OCI-LY1 (cell line): ENCODE results near the gene EBF3.

Experiments used
- H2AFZ ChIP-seq: fragments of 200-600 bp; sonication (generic), shearing (Covaris generic); 2 replicates; pipeline ENCODE4 v1.6.0; 2014; ENCODE audit warnings: antibody characterized with exemption, mild to moderate bottlenecking, low read length
- H3F3A ChIP-seq: fragments of 200-600 bp; sonication (generic), shearing (Covaris generic); 2 replicates; pipeline ENCODE4 v1.6.0; 2014; ENCODE audit warnings: mild to moderate bottlenecking, antibody characterized with exemption, low read length, moderate library complexity; ENCODE audit not compliant: insufficient read depth
- H3K27ac ChIP-seq: fragments of 200-600 bp; sonication (generic); 2 replicates; pipeline ENCODE4 v1.5.1; 2014; ENCODE audit warnings: low read length, mixed run types, mild to moderate bottlenecking, low read depth; ENCODE audit not compliant: poor library complexity, severe bottlenecking
- H3K27me3 ChIP-seq: fragments of 200-600 bp; sonication (generic); 2 replicates; pipeline ENCODE4 v1.6.0; 2014; ENCODE audit warnings: antibody characterized with exemption, mild to moderate bottlenecking, low read length, moderate library complexity; ENCODE audit not compliant: insufficient read depth
- H3K36me3 ChIP-seq: fragments of 200-600 bp; sonication (generic); 2 replicates; pipeline ENCODE4 v1.6.1; 2014; ENCODE audit warnings: mild to moderate bottlenecking, antibody characterized with exemption, low read length, moderate library complexity, mixed read lengths; ENCODE audit not compliant: insufficient read depth
- H3K4me1 ChIP-seq: fragments of 200-600 bp; sonication (generic); 2 replicates; pipeline ENCODE4 v1.5.1; 2014; ENCODE audit warnings: mild to moderate bottlenecking, low read length, moderate library complexity; ENCODE audit not compliant: insufficient read depth, severe bottlenecking
- H3K4me2 ChIP-seq: fragments of 200-600 bp; sonication (generic), shearing (Covaris generic); 2 replicates; pipeline ENCODE4 v1.6.1; 2014; ENCODE audit warnings: low read length
- H3K4me3 ChIP-seq: fragments of 200-600 bp; sonication (generic); 2 replicates; pipeline ENCODE4 v1.5.1; 2014; ENCODE audit warnings: low read length, low read depth, mild to moderate bottlenecking, mixed read lengths; ENCODE audit not compliant: poor library complexity, severe bottlenecking
- H3K79me2 ChIP-seq: fragments of 200-600 bp; shearing (Covaris generic); 2 replicates; pipeline ENCODE4 v1.6.1; 2016; ENCODE audit warnings: mixed run types, low read length, mixed read lengths; ENCODE audit not compliant: insufficient read depth
- H3K9ac ChIP-seq: fragments of 200-600 bp; sonication (generic), shearing (Covaris generic); 2 replicates; pipeline ENCODE4 v1.6.1; 2014; ENCODE audit warnings: mild to moderate bottlenecking, low read length, mixed read lengths
- H3K9me2 ChIP-seq: fragments of 200-600 bp; sonication (generic), shearing (Covaris generic); 2 replicates; pipeline ENCODE4 v1.6.1; 2014; ENCODE audit warnings: low read depth, mild to moderate bottlenecking, low read length, mixed read lengths
- H3K9me3 ChIP-seq: fragments of 200-600 bp; shearing (Covaris generic); 2 replicates; pipeline ENCODE4 v1.6.1; 2014; ENCODE audit warnings: low read length, mixed read lengths
- H4K20me1 ChIP-seq: fragments of 200-600 bp; sonication (generic), shearing (Covaris generic); 2 replicates; pipeline ENCODE4 v1.6.0; 2016; ENCODE audit warnings: mild to moderate bottlenecking, low read length; ENCODE audit not compliant: insufficient read depth
- EZH2 ChIP-seq: fragments of 200-600 bp; sonication (generic), shearing (Covaris generic); IDR thresholded peaks from 2 replicates; pipeline ENCODE4 v1.8.0; 2017; ENCODE audit warnings: borderline replicate concordance, mixed run types, mild to moderate bottlenecking, antibody characterized with exemption, low read length, moderate library complexity, mixed read lengths
- TF ChIP-seq, protein P1 (sequence below): fragments of 200-600 bp; sonication (generic), shearing (Covaris generic); IDR thresholded peaks from 2 replicates; pipeline ENCODE4 v1.5.1; 2017; ENCODE audit warnings: mild to moderate bottlenecking, antibody characterized with exemption, low read length, moderate library complexity, mixed read lengths

EBF3 gene

DNA sequence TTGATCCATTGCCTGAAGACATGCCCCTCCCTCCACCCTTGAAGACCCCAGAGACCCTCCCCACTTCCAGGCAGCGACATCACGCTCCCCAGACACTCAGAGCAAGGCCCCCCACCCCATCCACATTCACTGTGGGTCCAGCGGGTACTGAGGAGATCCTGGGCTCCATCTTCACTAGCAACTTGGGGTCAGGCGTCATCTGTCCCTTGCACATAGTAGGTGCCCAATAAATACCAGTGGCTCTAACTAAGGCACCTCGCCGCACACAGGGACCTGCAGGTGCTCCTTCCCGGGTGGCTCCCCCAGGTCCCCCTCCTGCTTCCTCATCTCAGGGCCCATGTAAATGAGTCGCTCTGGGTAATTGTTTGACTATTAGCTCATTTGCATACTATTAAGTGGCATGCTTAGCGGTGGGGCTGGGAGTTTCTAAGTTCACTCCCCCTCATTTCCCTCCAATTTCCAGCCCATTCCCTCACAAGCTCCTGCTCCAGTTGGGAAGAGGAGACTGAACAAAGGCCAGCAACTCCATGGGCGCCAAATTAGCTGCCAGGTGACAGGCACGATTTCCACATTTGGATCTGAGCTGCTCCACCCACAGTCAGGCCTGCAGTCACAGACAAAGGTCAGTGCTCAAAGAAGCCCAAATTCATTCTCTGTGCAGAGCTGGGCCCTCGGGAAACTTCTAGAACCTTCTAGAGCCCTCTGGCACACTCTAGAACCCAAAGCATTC is 29.7 kb downstream of the EBF3 start:
- Histone ChIP-seq H3K4me3 (no peak overlapping the region), H3K4me1 (no peaks in the 10 kb centered on the region), H3K9me2 (no peaks in the 10 kb centered on the region), H3K9ac (no peak overlapping the region), H3K4me2 (no peak overlapping the region), H3K36me3 (no peaks in the 10 kb centered on the region), H3K27ac (no peak overlapping the region), H3K27me3 (no peaks in the 10 kb centered on the region), H4K20me1 (no peaks in the 10 kb centered on the region), H3K79me2 (no peaks in the 10 kb centered on the region), H2AFZ (no peak overlapping the region), H3K9me3 (no peaks in the 10 kb centered on the region), H3F3A (no peaks in the 10 kb centered on the region)
- TF ChIP-seq, protein P1, sequence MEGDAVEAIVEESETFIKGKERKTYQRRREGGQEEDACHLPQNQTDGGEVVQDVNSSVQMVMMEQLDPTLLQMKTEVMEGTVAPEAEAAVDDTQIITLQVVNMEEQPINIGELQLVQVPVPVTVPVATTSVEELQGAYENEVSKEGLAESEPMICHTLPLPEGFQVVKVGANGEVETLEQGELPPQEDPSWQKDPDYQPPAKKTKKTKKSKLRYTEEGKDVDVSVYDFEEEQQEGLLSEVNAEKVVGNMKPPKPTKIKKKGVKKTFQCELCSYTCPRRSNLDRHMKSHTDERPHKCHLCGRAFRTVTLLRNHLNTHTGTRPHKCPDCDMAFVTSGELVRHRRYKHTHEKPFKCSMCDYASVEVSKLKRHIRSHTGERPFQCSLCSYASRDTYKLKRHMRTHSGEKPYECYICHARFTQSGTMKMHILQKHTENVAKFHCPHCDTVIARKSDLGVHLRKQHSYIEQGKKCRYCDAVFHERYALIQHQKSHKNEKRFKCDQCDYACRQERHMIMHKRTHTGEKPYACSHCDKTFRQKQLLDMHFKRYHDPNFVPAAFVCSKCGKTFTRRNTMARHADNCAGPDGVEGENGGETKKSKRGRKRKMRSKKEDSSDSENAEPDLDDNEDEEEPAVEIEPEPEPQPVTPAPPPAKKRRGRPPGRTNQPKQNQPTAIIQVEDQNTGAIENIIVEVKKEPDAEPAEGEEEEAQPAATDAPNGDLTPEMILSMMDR: no peak
- no peak for TF ChIP-seq EZH2

DNA sequence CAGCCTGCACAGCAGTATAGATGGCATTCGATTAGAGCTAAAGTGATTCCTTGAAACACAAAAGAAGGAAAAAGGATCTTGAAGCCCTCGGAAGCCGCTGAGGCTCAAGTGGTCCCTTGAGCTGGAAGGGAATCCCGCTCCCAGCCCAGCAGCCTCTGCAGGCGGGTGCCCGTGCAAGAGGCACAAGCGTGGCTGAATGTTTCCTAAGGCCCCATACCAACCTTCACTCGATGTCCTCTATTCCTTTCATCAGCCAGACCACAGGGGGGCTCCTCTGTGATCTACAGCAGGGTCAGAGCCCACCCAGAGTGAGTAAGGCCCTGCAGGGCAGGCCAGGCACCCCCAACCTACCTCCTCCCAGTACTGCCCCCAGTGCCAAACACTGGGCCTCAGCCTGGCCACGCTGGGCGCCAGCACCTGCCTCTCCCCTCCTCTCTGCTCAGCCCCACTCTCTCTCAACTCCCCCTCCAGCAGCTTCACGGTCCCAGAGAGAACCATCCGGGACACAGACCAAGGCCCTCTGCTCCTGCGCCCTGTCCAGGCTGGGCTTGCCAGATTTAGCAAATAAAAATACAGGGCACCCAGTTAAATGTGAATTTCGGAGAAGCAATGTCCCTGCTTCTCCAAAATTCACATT is 30.5 kb downstream of the EBF3 start:
- Histone ChIP-seq H3K9me3 (no peaks in the 10 kb centered on the region), H3K4me1 (no peaks in the 10 kb centered on the region), H3K27ac (no peak overlapping the region), H2AFZ (no peak overlapping the region), H3F3A (no peaks in the 10 kb centered on the region), H3K4me3 (no peak overlapping the region), H3K36me3 (no peaks in the 10 kb centered on the region), H4K20me1 (no peaks in the 10 kb centered on the region), H3K27me3 (no peaks in the 10 kb centered on the region), H3K79me2 (no peaks in the 10 kb centered on the region), H3K9ac (no peak overlapping the region), H3K4me2 (no peak overlapping the region), H3K9me2 (no peaks in the 10 kb centered on the region)
- TF ChIP-seq, protein P1: no peak
- no peak for TF ChIP-seq EZH2

DNA sequence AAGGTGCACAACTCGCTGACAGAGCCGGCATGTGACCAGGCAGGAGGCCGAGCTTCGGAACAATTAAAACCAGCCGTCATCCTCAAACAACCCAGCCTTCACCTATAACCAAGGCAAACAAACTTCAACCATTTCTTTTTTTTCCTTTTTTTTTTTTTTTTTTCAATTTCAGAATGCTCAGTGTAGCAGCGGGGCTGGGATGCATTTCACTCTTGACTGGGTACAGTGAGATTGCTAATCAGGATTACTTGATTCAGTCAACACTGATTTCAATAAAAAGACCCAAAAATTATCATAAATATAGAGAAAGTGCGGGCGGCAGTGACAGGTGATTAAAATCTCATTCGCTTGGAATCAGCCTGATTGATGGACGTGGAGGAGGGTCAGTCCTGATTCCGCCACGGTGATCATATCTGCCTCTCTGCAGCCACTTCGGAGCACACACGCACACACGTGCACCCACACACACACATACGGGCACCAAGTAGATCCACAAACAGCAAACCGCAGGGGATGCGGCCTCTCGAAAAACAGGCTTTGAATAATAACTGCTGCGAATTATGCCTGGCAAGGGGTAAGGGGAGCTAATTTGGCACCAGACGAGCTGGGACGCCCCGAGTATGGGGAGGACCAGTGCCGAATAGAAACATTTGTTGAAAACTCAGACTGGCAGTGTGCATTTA is 31.2 kb downstream of the EBF3 start:
- Histone ChIP-seq H3K9me3 (no peaks in the 10 kb centered on the region), H3K4me1 (no peaks in the 10 kb centered on the region), H3K4me3 (no peak overlapping the region), H3K36me3 (no peaks in the 10 kb centered on the region), H3K79me2 (no peaks in the 10 kb centered on the region), H3F3A (no peaks in the 10 kb centered on the region), H3K4me2 (no peak overlapping the region), H3K27me3 (no peaks in the 10 kb centered on the region), H3K9me2 (no peaks in the 10 kb centered on the region), H3K27ac (no peak overlapping the region), H4K20me1 (no peaks in the 10 kb centered on the region), H2AFZ (no peak overlapping the region), H3K9ac (no peak overlapping the region)
- TF ChIP-seq, protein P1: no peak
- no peak for TF ChIP-seq EZH2
